GM12892 (cell line): ENCODE measurements around the gene ELMO3.

Source experiments
- POLR2A ChIP-seq: IDR thresholded peaks from 2 replicates; pipeline ENCODE4 v1.6.1; 2011; ENCODE audit warnings: low read depth, low read length, control low read depth
- POLR2AphosphoS5 ChIP-seq: IDR thresholded peaks from 2 replicates; pipeline ENCODE4 v1.6.1; 2011; ENCODE audit warnings: low read depth, low read length, control low read depth
- TAF1 ChIP-seq: IDR thresholded peaks from 2 replicates; pipeline ENCODE4 v1.6.1; 2011; ENCODE audit warnings: low read depth, mild to moderate bottlenecking, control low read depth, low read length, borderline replicate concordance

DNA sequence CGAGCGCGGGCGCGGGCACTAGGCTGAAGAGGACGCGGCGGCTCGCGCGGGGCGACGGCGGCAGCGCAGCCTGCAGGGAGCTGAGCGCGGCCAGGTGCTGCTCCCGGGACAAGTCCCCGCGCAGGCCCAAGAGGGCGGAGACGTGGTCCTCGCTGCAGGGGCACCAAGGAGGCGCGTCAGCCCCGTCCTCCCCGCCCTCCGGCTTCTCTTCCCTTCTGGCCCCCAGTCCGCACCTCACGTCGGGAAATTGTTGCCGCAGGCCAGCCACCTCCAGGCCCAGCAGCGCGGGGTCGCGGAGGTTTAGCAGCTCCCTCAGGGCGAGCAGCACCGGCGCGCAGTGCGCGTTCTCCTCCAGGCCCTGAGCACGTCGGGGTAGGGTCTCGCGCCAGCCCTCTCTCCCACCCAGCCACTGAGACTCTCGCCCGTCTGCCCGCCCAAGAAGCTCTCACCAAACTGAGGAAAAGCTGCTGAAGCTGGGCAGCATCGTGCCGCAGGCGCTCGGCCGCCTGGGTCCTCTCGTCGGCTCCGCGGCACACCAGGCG, 14.4 kb upstream of the ELMO3 start:
- TF ChIP-seq POLR2A: no peak
- TF ChIP-seq POLR2AphosphoS5: no peak
- TF ChIP-seq TAF1: no peak
